Prostate gland (tissue), 2 donors: ENCODE data around the gene CUL2. TPM values are rescaled to one million over a fixed set of nuclear protein-coding genes. Genes with fewer than 3 reads are reported as not detected.

ENCODE experiments used
- DNase-seq: peaks from one replicate; pipeline ENCODE4 v3.0.0-alpha.2; 2019; ENCODE audit warnings: low spot score
- H3K27ac ChIP-seq, 2 donors: fragments of 200-600 bp; sonication (generic); 2 replicates each; pipeline ENCODE4 v1.5.1; 2017 to 2019
- H3K27me3 ChIP-seq: fragments of 200-600 bp; sonication (generic); replicated peaks from 2 replicates; pipeline ENCODE4 v1.5.1; 2019; ENCODE audit not compliant: insufficient read depth
- H3K36me3 ChIP-seq, 2 donors: fragments of 200-600 bp; sonication (generic); 1 replicate in 1 of 2; 2 replicates in 1 of 2; pipeline versions ENCODE4 v1.5.1 to v1.8.1; 2017 to 2019
- H3K4me1 ChIP-seq: fragments of 200-600 bp; sonication (generic); replicated peaks from 2 replicates; pipeline ENCODE4 v1.5.1; 2019
- H3K4me3 ChIP-seq, 2 donors: fragments of 200-600 bp; sonication (generic); 2 replicates each; pipeline ENCODE4 v1.5.1; 2017 to 2019
- H3K9me3 ChIP-seq: fragments of 200-600 bp; sonication (generic); 2 replicates; pipeline ENCODE4 v1.5.1; 2017
- CTCF ChIP-seq, 4 experiments: fragments of 200-600 bp in 2 of 4; fragments of 450-650 bp in 2 of 4; sonication (generic) in 2 of 4; IDR thresholded peaks; 1 replicate in 3 of 4; 2 replicates in 1 of 4; pipeline ENCODE4 v1.5.1; 2016 to 2019; ENCODE audit warnings: antibody characterized with exemption in 4 of 4, mild to moderate bottlenecking in 2 of 4, moderate library complexity in 2 of 4
- POLR2A ChIP-seq: fragments of 450-650 bp; IDR thresholded peaks from one replicate; pipeline ENCODE4 v1.6.1; 2016; ENCODE audit warnings: antibody characterized with exemption, mild to moderate bottlenecking
- POLR2AphosphoS5 ChIP-seq: sonication (generic); formaldehyde crosslinking; IDR thresholded peaks from one replicate; pipeline ENCODE4 v1.6.1; 2017; ENCODE audit warnings: antibody characterized with exemption
- WGBS: methylation state at CpG from one replicate; pipeline ENCODE4 v1.1.5; 2018; 5-methylcytosine and 5-hydroxymethylcytosine counted together
- intact Hi-C: fragments of 100-400 bp; cut with DNase I; formaldehyde crosslinking; loops from one replicate; pipeline ENCODE4 v1.14.2; 2022
- total RNA-seq, 2 donors: library from RNA; depleted of rRNA; stranded (reverse); fragments of >200 nt; gene quantifications; one replicate each; pipeline ENCODE4 v1.1.0, GENCODE V29; 2016

Gene CUL2
- total RNA-seq, 2 donors from 2014 or later = 15.5 to 15.9 TPM

- H3K9me3 ChIP-seq = no peaks in the 10 kb centered on the region
- TF ChIP-seq POLR2AphosphoS5 (no peak), CTCF (IDR thresholded peaks at IDR 0.05) (no peak), POLR2A (no peak)
- WGBS = 89% methylated on average over 5 of the region's 5 CpGs
- H3K27ac ChIP-seq = no peak overlapping the region
- H3K27me3 ChIP-seq = no peaks in the 10 kb centered on the region
- H3K4me3 ChIP-seq = no peak overlapping the region
- no peak for DNase-seq
- no peaks in the 10 kb centered on the region for H3K4me1 ChIP-seq
- intact Hi-C loops = no loop called here
- H3K36me3 ChIP-seq = no peaks in the 10 kb centered on the region
Measured at GRCh38 chr10:35015843-35016408, 74.2 kb downstream of the CUL2 start.

- Histone ChIP-seq H3K4me3 (no peak overlapping the region), H3K9me3 (no peaks in the 10 kb centered on the region), H3K27me3 (no peaks in the 10 kb centered on the region), H3K27ac (no peak overlapping the region), H3K4me1 (no peaks in the 10 kb centered on the region), H3K36me3 (no peaks in the 10 kb centered on the region)
- TF ChIP-seq POLR2A (no peak), POLR2AphosphoS5 (no peak), CTCF (IDR thresholded peaks at IDR 0.05) (no peak)
- DNase-seq = no peak
- WGBS = 94% methylated on average over 8 of the region's 8 CpGs
- intact Hi-C loops = no loop called here
Measured at GRCh38 chr10:35012781-35013180, 77.4 kb downstream of the CUL2 start.

GRCh38 chr10:35011771-35012191 lies 78.4 kb downstream of the CUL2 start:
- H3K4me3 ChIP-seq = no peak overlapping the region
- TF ChIP-seq CTCF (IDR thresholded peaks at IDR 0.05) (no peak), POLR2A (no peak), POLR2AphosphoS5 (no peak)
- H3K27me3 ChIP-seq = no peaks in the 10 kb centered on the region
- intact Hi-C loops = no loop called here
- no peaks in the 10 kb centered on the region for H3K36me3 ChIP-seq
- H3K27ac ChIP-seq = no peak overlapping the region
- 87% methylated on average over 7 of the region's 7 CpGs for WGBS
- no peaks in the 10 kb centered on the region for H3K4me1 ChIP-seq
- no peaks in the 10 kb centered on the region for H3K9me3 ChIP-seq
- no peak for DNase-seq

GRCh38 chr10:35007858-35008301 lies 82.3 kb downstream of the CUL2 start:
- Histone ChIP-seq H3K4me1 (no peaks in the 10 kb centered on the region), H3K27ac (no peak overlapping the region), H3K36me3 (no peaks in the 10 kb centered on the region), H3K9me3 (no peaks in the 10 kb centered on the region), H3K4me3 (no peak overlapping the region), H3K27me3 (no peaks in the 10 kb centered on the region)
- WGBS = 79% methylated on average over 4 of the region's 4 CpGs
- intact Hi-C loops = no loop called here
- DNase-seq = no peak
- TF ChIP-seq CTCF (IDR thresholded peaks at IDR 0.05) (no peak), POLR2AphosphoS5 (no peak), POLR2A (no peak)

- Histone ChIP-seq H3K36me3 (no peaks in the 10 kb centered on the region), H3K9me3 (no peaks in the 10 kb centered on the region), H3K4me3 (no peak overlapping the region), H3K4me1 (no peaks in the 10 kb centered on the region), H3K27ac (no peak overlapping the region), H3K27me3 (no peaks in the 10 kb centered on the region)
- TF ChIP-seq POLR2AphosphoS5 = no peak
- no peak for TF ChIP-seq CTCF (IDR thresholded peaks at IDR 0.05)
- no peak for TF ChIP-seq POLR2A
- 80% methylated on average over 4 of the region's 4 CpGs for WGBS
- DNase-seq = no peak
- intact Hi-C loops = no loop called here
Measured at GRCh38 chr10:35006836-35007235, 83.3 kb downstream of the CUL2 start.
